SK-N-SH treated with all-trans-retinoic acid at 6 μM for 48 hours (cell line): ENCODE measurements around the gene LRRC74B.

Experiments used
- OSR1 ChIP-seq: fragments of 250-450 bp; sonication (Bioruptor Pico); IDR thresholded peaks from 2 replicates; pipeline ENCODE4 v1.8.0; 2022; ENCODE audit warnings: moderate library complexity, mild to moderate bottlenecking, inconsistent platforms
- RARB ChIP-seq: fragments of 250-450 bp; sonication (Bioruptor Pico); IDR thresholded peaks from 2 replicates; pipeline ENCODE4 v1.8.0; 2021; ENCODE audit warnings: mild to moderate bottlenecking, moderate library complexity
- SNAI2 ChIP-seq: fragments of 250-450 bp; sonication (Bioruptor Pico); IDR thresholded peaks from 2 replicates; pipeline ENCODE4 v1.5.0; 2020; ENCODE audit warnings: mild to moderate bottlenecking, moderate library complexity
- ZC3H10 ChIP-seq: fragments of 250-450 bp; sonication (Bioruptor Pico); IDR thresholded peaks from 2 replicates; pipeline ENCODE4 v1.5.1; 2021; ENCODE audit warnings: mild to moderate bottlenecking, moderate library complexity
- TF ChIP-seq, protein P1 (sequence below): fragments of 250-450 bp; sonication (Bioruptor Pico); IDR thresholded peaks from 2 replicates; pipeline ENCODE4 v1.5.0; 2020; ENCODE audit warnings: mild to moderate bottlenecking, moderate library complexity
- TF ChIP-seq, protein P2 (sequence below): fragments of 250-450 bp; sonication (Bioruptor Pico); IDR thresholded peaks from 2 replicates; pipeline ENCODE4 v1.8.0; 2021; ENCODE audit warnings: low read depth, mild to moderate bottlenecking, moderate library complexity, borderline replicate concordance
- TF ChIP-seq, protein P3 (sequence below): fragments of 250-450 bp; sonication (Bioruptor Pico); IDR thresholded peaks from 2 replicates; pipeline ENCODE4 v1.8.0; 2020; ENCODE audit warnings: mild to moderate bottlenecking, moderate library complexity, borderline replicate concordance

DNA sequence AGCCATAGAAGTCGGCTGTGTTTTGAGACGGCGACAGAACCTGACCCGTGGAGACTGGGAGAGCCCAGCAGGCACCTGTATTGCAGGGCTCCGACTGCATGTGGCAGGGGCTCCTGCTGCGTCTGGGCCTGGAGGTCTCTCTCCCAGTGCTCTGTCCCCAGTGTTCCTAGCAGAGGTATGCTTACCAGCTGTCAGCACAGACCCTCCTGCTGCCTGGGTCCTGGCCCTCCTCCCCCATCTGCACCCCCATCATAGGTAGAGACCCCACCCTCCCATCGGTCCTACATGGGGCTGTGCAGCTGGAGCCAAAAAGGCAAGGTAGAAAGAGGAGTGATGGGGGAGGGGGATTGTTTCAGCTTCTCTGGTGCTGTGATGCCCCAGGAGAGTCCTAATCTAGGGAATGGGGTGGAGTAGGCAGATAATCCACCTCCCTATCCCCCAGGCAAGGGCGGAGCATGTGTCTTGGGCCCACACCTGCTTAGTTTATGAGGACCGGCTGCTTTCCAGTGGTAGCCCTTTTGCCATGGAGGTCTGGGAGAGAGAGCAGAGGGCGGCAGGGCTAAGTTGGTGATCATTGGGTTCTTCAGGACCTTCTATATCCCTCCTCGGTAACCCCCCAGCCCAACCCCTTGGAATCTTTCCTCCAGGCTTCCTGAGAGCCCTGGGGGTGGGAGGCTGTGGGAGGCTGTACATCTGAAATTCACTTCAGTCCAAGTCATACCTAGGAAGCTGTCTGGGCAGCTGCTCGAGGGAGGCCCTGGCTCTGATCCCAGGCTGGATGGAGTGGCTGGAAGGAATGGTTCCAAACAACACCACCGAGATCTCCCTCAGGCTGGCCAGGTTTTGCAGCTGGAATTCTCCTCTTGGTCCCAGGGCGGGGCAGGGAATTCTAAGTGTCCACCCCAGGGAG is 18.7 kb upstream of the LRRC74B start:
- TF ChIP-seq ZC3H10 (no peak), SNAI2 (CRISPR knock-in tag) (no peak), OSR1 (CRISPR knock-in tag) (no peak), RARB (CRISPR knock-in tag) (no peak)
- TF ChIP-seq, protein P1, sequence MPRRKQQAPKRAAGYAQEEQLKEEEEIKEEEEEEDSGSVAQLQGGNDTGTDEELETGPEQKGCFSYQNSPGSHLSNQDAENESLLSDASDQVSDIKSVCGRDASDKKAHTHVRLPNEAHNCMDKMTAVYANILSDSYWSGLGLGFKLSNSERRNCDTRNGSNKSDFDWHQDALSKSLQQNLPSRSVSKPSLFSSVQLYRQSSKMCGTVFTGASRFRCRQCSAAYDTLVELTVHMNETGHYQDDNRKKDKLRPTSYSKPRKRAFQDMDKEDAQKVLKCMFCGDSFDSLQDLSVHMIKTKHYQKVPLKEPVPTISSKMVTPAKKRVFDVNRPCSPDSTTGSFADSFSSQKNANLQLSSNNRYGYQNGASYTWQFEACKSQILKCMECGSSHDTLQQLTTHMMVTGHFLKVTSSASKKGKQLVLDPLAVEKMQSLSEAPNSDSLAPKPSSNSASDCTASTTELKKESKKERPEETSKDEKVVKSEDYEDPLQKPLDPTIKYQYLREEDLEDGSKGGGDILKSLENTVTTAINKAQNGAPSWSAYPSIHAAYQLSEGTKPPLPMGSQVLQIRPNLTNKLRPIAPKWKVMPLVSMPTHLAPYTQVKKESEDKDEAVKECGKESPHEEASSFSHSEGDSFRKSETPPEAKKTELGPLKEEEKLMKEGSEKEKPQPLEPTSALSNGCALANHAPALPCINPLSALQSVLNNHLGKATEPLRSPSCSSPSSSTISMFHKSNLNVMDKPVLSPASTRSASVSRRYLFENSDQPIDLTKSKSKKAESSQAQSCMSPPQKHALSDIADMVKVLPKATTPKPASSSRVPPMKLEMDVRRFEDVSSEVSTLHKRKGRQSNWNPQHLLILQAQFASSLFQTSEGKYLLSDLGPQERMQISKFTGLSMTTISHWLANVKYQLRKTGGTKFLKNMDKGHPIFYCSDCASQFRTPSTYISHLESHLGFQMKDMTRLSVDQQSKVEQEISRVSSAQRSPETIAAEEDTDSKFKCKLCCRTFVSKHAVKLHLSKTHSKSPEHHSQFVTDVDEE (CRISPR knock-in tag): no peak
- TF ChIP-seq, protein P2, sequence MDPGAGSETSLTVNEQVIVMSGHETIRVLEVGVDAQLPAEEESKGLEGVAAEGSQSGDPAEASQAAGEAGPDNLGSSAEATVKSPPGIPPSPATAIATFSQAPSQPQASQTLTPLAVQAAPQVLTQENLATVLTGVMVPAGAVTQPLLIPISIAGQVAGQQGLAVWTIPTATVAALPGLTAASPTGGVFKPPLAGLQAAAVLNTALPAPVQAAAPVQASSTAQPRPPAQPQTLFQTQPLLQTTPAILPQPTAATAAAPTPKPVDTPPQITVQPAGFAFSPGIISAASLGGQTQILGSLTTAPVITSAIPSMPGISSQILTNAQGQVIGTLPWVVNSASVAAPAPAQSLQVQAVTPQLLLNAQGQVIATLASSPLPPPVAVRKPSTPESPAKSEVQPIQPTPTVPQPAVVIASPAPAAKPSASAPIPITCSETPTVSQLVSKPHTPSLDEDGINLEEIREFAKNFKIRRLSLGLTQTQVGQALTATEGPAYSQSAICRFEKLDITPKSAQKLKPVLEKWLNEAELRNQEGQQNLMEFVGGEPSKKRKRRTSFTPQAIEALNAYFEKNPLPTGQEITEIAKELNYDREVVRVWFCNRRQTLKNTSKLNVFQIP (CRISPR knock-in tag): no peak
- TF ChIP-seq, protein P3, sequence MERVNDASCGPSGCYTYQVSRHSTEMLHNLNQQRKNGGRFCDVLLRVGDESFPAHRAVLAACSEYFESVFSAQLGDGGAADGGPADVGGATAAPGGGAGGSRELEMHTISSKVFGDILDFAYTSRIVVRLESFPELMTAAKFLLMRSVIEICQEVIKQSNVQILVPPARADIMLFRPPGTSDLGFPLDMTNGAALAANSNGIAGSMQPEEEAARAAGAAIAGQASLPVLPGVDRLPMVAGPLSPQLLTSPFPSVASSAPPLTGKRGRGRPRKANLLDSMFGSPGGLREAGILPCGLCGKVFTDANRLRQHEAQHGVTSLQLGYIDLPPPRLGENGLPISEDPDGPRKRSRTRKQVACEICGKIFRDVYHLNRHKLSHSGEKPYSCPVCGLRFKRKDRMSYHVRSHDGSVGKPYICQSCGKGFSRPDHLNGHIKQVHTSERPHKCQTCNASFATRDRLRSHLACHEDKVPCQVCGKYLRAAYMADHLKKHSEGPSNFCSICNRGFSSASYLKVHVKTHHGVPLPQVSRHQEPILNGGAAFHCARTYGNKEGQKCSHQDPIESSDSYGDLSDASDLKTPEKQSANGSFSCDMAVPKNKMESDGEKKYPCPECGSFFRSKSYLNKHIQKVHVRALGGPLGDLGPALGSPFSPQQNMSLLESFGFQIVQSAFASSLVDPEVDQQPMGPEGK (CRISPR knock-in tag): no peak
